Tibial nerve (tissue), 4 donors: ENCODE data around the gene FBXW7.

ENCODE experiments used
- EP300 ChIP-seq, 2 donors: sonication (generic); formaldehyde crosslinking; IDR thresholded peaks; one replicate each; pipeline ENCODE4 v1.6.1; 2017; ENCODE audit warnings: antibody characterized with exemption in 2 of 2, mild to moderate bottlenecking in 1 of 2
- POLR2A ChIP-seq, 2 donors: fragments of 450-650 bp; IDR thresholded peaks; one replicate each; pipeline ENCODE4 v1.6.1; 2017; ENCODE audit warnings: antibody characterized with exemption in 2 of 2, mild to moderate bottlenecking in 2 of 2, moderate library complexity in 2 of 2
- TF ChIP-seq, protein P1 (sequence below), 5 experiments: fragments of 200-600 bp in 3 of 5; fragments of 450-650 bp in 2 of 5; sonication (generic) in 3 of 5; IDR thresholded peaks; one replicate each; pipeline ENCODE4 v1.5.1; 2016 to 2019; ENCODE audit warnings: antibody characterized with exemption in 5 of 5, mild to moderate bottlenecking in 3 of 5, moderate library complexity in 2 of 5

DNA sequence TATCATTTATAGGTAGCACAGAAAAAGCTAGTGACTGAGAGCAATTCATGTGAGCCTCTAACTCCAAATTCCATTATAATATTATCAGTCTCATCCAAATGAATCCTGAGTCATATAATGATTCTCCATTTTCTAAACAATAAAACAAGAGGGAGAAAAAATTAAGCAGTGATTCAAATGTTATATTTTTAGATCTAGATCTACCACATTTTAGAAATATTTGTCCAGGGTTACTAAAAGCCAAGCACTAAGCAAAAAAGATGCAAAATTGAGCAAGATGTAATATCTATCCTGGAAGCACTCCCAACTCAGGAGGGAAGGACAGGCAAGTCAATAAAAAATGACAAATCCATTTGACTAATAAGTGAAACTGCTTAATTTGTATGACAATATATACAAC is 172.8 kb downstream of the FBXW7 start:
- TF ChIP-seq, protein P1, sequence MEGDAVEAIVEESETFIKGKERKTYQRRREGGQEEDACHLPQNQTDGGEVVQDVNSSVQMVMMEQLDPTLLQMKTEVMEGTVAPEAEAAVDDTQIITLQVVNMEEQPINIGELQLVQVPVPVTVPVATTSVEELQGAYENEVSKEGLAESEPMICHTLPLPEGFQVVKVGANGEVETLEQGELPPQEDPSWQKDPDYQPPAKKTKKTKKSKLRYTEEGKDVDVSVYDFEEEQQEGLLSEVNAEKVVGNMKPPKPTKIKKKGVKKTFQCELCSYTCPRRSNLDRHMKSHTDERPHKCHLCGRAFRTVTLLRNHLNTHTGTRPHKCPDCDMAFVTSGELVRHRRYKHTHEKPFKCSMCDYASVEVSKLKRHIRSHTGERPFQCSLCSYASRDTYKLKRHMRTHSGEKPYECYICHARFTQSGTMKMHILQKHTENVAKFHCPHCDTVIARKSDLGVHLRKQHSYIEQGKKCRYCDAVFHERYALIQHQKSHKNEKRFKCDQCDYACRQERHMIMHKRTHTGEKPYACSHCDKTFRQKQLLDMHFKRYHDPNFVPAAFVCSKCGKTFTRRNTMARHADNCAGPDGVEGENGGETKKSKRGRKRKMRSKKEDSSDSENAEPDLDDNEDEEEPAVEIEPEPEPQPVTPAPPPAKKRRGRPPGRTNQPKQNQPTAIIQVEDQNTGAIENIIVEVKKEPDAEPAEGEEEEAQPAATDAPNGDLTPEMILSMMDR (IDR thresholded peaks at IDR 0.05), result no peak
- TF ChIP-seq EP300 (IDR thresholded peaks at IDR 0.05), result no peak
- TF ChIP-seq POLR2A (IDR thresholded peaks at IDR 0.05), result no peak
